Muscle of leg (tissue), 11 donors: ENCODE measurements around the gene PUDP. TPM values are rescaled to one million over a fixed set of nuclear protein-coding genes. Genes with fewer than 3 reads are reported as not detected.
"Not testable (repeated sequence)": the region's sequence is repeated elsewhere in the genome, so short reads cannot be mapped to it uniquely, and the experiment has no call there.

Source experiments
- DNase-seq: peaks from one replicate; pipeline ENCODE4 v3.0.0; 2013
- H3K27ac ChIP-seq: one replicate; pipeline ENCODE4 v1.5.1; 2013; ENCODE audit warnings: mild to moderate bottlenecking, low read length, control low read depth
- H3K27me3 ChIP-seq: one replicate; pipeline ENCODE4 v1.6.1; 2013; ENCODE audit warnings: low read length; ENCODE audit not compliant: control insufficient read depth, insufficient read depth
- H3K36me3 ChIP-seq: one replicate; pipeline ENCODE4 v1.6.1; 2013; ENCODE audit warnings: low read length; ENCODE audit not compliant: control insufficient read depth, insufficient read depth
- H3K4me1 ChIP-seq: one replicate; pipeline ENCODE4 v1.6.1; 2013; ENCODE audit warnings: low read length; ENCODE audit not compliant: control insufficient read depth, insufficient read depth
- H3K4me3 ChIP-seq: one replicate; pipeline ENCODE4 v1.5.1; 2013; ENCODE audit warnings: low read length, control low read depth
- H3K9me3 ChIP-seq: replicated peaks from 2 replicates; pipeline ENCODE4 v1.6.1; 2013; ENCODE audit warnings: low read depth, low read length; ENCODE audit not compliant: control insufficient read depth
- WGBS: methylation state at CpG from one replicate; pipeline ENCODE4 v1.1.5; 2013; ENCODE audit warnings: missing lambda C conversion rate; ENCODE audit not compliant: insufficient coverage; 5-methylcytosine and 5-hydroxymethylcytosine counted together
- polyA plus RNA-seq, 8 donors: library from polyadenylated mRNA; unstranded; fragments of 120-200 nt; gene quantifications; one replicate each; pipeline versions ENCODE4 v1.2.1 to v1.2.3, GENCODE V29; 2013; ENCODE audit warnings: inconsistent platforms in 1 of 8, low replicate concordance in 1 of 8; ENCODE audit not compliant: insufficient read length in 8 of 8, insufficient read depth in 1 of 8
- total RNA-seq: library from RNA; stranded (reverse); fragments of 120-200 nt; gene quantifications from one replicate; pipeline ENCODE4 v1.2.4, GENCODE V29; 2013

PUDP gene
- total and polyA plus RNA-seq, 9 donors = 17.4 to 32.6 (median 28.4) TPM

DNA sequence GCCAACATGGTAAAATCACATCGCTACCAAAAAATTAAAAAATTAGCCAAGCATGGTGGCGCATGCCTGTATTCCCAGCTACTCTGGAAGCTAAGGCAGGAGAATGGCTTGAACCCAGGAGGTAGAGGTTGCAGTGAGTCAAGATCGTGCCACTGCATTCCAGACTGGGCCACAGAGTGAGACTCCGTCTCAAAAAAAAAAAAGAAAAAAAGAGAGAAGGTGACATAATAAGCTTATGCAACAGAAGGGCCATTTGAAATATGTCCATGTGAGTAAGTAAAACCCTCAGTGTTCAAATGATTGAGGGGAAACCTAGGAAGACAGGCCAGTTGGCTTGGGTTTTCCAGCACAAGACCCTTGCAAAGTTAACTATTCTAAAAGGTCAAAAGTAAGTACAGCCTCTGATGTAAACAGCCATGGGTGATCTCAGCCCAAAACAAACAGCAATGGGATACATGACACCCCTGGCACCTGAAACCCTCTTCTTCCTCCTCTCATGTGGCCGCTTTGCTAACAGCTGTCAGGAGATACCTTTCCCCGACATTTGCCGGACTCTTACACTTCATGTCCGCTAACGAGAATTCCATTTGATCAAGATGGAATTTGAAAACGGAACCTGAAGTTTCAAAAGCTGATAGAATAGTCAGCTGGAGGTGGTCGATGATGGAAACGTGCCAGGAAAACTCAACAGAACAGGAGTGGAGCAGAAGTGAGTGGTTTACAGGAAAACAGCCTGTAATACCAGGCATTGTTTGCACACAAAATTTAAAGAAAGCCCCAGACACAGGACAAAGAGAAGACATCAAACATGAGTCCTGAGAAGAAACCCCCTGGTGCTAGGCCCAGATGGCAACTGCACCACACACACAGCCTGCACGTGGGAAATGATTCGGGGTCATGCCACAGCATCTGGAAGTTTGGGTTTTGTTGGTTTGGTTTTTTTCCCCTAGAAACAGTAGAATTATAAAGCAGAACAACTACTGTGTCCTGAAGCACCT lies 93.4 kb downstream of the PUDP start:
- peaks cover 15% of the 10 kb centered on the region for H3K36me3 ChIP-seq
- no peaks in the 10 kb centered on the region for H3K4me1 ChIP-seq
- no peak for DNase-seq
- no peaks in the 10 kb centered on the region for H3K9me3 ChIP-seq
- H3K27me3 ChIP-seq = peaks cover 5% of the 10 kb centered on the region
- H3K4me3 ChIP-seq = no peak overlapping the region
- no peak overlapping the region for H3K27ac ChIP-seq
- 91% methylated on average over 9 of the region's 14 CpGs for WGBS

DNA sequence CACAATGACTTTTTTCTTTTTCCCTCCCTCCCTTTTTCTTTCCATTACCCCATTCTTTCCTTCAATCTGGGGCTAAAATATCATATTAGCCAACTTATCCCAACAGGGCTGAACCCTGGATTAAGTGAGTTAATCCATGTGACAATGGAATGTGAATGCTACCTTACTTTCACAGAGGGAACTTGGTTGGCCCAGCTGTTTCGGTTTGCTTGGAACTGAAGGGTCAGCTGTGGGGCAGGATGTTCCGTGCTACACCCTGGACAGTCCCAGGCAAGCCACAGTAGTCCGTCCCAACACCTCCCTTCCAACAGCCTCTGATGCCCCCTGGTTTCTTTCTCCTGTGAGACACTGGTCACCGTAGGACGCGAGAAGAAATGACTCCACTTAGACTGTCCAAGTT lies 95.4 kb downstream of the PUDP start:
- DNase-seq = no peak
- H3K36me3 ChIP-seq = peaks cover 11% of the 10 kb centered on the region
- 92% methylated on average over 5 of the region's 6 CpGs for WGBS
- no peak overlapping the region for H3K4me3 ChIP-seq
- peaks cover 2% of the 10 kb centered on the region for H3K27me3 ChIP-seq
- no peaks in the 10 kb centered on the region for H3K9me3 ChIP-seq
- H3K4me1 ChIP-seq = no peaks in the 10 kb centered on the region
- H3K27ac ChIP-seq = no peak overlapping the region

DNA sequence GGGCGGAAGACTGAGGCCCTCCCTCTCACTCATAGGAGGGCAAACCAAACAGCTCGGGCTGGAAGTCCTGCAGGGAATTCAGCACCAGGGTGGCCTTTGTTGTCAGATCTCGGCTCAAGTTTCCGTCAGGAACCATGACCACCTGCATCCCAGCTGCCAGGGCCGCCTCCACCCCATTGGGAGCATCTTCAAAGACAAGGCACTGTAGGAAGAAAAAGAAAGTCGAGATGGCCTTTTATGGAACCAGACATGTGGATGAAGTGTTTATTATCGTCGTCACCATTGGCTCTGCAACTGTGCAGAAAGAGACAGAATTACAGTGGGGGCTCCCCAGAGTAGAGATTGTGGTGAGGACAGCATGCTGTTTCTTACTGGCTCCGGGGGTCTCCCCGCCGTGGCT lies 97.7 kb downstream of the PUDP start:
- Histone ChIP-seq H3K27me3 (peaks cover 2% of the 10 kb centered on the region), H3K36me3 (peaks cover 2% of the 10 kb centered on the region), H3K9me3 (no peaks in the 10 kb centered on the region), H3K4me1 (no peaks in the 10 kb centered on the region), H3K4me3 (no peak overlapping the region), H3K27ac (no peak overlapping the region)
- DNase-seq = no peak
- WGBS = 48% methylated on average over 3 of the region's 11 CpGs

DNA sequence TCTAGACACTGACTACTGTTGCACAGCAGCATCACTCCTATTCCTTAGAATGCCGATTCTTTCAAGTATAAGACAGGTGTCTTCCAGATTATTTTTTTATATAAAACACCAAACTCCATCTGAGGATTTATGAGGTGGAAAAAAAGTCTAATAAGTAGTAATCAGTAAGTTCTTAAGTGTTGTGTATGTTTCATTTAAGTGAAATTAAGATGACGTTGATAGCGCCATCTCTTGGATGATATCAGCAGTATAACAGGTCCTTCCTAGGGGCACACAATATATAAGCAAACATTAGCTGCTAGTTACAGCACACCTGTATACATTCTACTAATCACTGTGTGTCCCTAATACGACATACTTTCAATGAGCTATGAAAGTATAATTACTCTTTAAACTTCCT lies 100.0 kb downstream of the PUDP start:
- H3K4me3 ChIP-seq = no peak overlapping the region
- H3K36me3 ChIP-seq = no peaks in the 10 kb centered on the region
- H3K27ac ChIP-seq = no peak overlapping the region
- DNase-seq = no peak
- H3K27me3 ChIP-seq = no peaks in the 10 kb centered on the region
- H3K4me1 ChIP-seq = no peaks in the 10 kb centered on the region
- H3K9me3 ChIP-seq = no peaks in the 10 kb centered on the region
- WGBS = no CpG with 5 or more reads among the region's 4 CpGs

DNA sequence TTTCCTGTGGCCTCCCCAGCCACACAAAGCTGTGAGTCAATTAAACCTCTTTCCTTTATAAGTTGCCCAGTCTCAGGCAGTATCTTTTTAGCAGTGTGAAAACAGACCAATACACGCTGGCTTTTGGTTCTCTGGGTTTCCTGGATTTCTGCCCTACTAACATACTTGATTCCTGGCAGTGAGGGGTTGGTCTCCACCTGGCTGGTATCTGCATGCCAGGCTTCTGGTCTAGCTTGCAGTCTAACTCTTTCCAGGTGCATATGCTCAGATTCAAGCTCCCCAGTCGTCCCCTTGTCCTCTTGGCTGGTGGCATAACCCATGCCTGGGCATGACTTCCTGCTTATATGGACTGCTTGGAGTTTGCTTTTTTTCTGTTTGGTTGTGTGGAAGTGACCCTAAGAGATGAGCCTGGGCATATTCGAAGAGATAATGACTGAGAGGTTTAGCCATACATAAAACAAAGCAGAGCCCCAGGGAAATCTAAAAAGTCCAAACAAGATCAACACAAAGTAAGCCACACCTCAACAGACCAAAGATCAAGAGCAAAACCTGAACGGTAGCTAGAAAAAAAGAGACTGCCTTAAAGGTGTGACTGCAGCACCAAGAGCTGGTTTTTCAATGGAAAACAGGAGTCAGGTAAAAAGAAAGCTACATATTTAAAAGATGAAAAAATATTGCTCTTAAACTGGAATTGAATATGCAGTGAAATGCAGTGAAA lies 102.6 kb downstream of the PUDP start:
- no peak overlapping the region for H3K4me3 ChIP-seq
- 86% methylated on average over 2 of the region's 4 CpGs for whole genome bisulfite sequencing
- H3K9me3 ChIP-seq = no peaks in the 10 kb centered on the region
- H3K27me3 ChIP-seq = no peaks in the 10 kb centered on the region
- no peak for DNase-seq
- no peak overlapping the region for H3K27ac ChIP-seq
- H3K36me3 ChIP-seq = no peaks in the 10 kb centered on the region
- H3K4me1 ChIP-seq = no peaks in the 10 kb centered on the region

DNA sequence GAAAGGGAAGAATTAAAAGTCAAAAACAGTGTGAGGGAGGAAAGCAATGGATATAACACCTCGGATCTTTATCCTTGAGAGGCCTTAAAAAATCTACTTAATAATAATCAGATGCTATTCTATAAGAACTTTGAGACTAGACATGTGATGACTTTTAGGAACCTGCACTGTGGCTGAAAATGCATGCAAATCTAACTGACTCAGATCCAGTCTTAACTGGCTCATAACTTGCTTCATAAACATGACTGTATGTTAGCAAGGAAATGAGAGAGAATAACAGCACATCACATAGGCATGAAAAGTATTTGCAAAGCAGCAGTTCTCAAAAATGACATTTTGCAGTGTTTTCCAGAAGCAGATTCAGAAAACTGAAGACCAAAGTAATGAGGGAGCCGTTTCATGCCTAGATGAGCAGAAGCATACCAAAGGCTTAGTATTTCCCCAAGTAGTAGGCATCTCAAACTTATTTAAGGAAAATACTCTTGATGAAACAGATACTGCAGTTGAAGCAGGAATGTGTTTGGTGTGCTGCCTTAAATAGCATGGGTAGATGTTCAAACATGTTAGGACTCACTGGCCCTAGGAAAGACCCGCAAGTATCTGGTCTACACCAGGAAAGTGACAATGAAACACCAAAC lies 104.0 kb downstream of the PUDP start:
- not testable (repeated sequence) for H3K27me3 ChIP-seq, H3K4me3 ChIP-seq, H3K9me3 ChIP-seq, H3K4me1 ChIP-seq, H3K27ac ChIP-seq, H3K36me3 ChIP-seq
- WGBS = no CpG with 5 or more reads among the region's 3 CpGs
- peak; percentile 25 for DNase-seq

DNA sequence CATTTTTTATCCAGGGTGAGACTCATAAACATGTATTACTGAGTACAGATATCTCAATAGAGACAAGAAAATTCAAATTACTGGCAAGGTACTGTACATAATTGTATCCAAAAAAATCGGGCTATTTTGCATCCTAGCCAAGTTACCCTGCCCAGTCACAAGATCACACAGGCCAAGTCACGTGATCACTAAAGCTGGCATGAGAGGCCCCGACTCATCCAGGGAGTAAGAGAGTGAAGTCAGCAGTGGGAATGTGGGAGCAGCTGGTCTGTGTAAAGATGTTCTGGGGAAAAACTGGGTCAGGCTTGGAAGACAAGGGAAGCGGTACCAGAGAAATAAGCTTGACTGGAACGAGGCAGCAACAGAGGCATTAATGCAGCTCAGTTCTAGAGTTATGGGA lies 119.7 kb downstream of the PUDP start:
- Histone ChIP-seq H3K4me3 (no peak overlapping the region), H3K27me3 (peaks cover 2% of the 10 kb centered on the region), H3K9me3 (no peaks in the 10 kb centered on the region), H3K27ac (no peak overlapping the region), H3K36me3 (no peaks in the 10 kb centered on the region), H3K4me1 (no peaks in the 10 kb centered on the region)
- 63% methylated on average over 2 of the region's 5 CpGs for WGBS
- peak; percentile 12 for DNase-seq

DNA sequence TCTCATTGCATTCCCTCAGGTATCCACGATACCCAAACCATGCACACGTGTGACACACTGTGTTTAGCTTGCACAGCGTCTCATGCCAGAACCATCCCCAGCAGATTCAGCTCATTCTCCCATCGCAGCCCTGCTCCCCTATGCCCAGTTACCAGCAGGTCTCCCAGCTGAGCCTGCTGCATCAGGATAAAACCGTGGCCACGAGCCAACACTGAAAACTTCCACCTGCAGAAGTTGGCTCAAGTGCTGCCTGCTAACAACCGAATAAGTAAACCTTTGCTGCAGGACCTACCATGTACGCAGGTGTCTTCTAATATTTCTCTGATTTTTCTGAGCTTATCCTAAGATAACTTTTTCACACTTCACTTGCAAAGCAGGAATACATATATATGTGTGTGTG lies 120.9 kb downstream of the PUDP start:
- no peak overlapping the region for H3K4me3 ChIP-seq
- H3K9me3 ChIP-seq = no peaks in the 10 kb centered on the region
- WGBS = 20% methylated on average over 6 of the region's 8 CpGs
- no peaks in the 10 kb centered on the region for H3K36me3 ChIP-seq
- H3K4me1 ChIP-seq = no peaks in the 10 kb centered on the region
- H3K27me3 ChIP-seq = peaks cover 2% of the 10 kb centered on the region
- no peak overlapping the region for H3K27ac ChIP-seq
- no peak for DNase-seq

DNA sequence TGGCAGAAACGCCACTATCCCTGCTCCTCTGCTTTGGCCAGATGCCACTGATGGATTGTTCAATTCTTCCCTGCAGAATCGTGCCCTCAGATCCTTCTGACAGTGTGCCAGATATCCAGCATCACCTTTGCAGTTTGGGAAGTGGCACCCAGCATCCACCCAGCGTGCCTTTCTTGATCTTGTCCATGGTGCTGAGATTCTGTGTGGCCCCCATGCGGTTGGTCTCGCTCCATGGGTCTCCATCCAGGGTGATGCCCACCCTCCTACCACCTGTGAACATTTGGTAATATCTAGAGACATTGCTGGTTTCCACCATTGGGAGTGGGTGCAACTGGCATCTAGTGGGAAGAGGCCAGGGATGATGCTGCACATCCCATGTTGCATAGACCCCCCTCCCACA lies 121.6 kb downstream of the PUDP start:
- DNase-seq, H3K36me3 ChIP-seq, H3K4me3 ChIP-seq, H3K27ac ChIP-seq, H3K9me3 ChIP-seq, H3K27me3 ChIP-seq, H3K4me1 ChIP-seq: not testable (repeated sequence)
- 78% methylated on average over 3 of the region's 5 CpGs for WGBS

DNA sequence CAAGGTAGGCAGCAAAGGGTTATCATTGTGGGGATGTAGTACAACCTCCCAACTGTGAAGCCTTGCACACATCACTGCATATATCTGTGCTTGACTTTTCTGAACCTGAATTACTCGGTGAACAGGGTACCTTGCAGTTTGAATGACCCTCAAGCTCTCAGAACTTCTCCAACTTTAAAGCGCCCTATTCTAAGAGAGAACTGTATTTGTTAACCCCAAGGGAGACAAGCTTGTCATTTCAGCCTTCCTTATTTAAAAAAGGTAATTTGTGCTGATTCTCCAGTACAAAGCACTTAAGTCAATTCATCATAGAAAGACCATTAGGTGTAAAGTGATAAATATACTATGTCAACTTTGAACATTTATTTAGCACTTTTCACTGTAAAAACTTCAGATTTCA lies 122.5 kb downstream of the PUDP start:
- H3K4me1 ChIP-seq = no peaks in the 10 kb centered on the region
- peaks cover 4% of the 10 kb centered on the region for H3K27me3 ChIP-seq
- no peak for DNase-seq
- no peaks in the 10 kb centered on the region for H3K9me3 ChIP-seq
- H3K4me3 ChIP-seq = no peak overlapping the region
- WGBS = no CpG with 5 or more reads among the region's 2 CpGs
- H3K27ac ChIP-seq = no peak overlapping the region
- no peaks in the 10 kb centered on the region for H3K36me3 ChIP-seq
